ENCODE data around the gene JADE3.

DNA sequence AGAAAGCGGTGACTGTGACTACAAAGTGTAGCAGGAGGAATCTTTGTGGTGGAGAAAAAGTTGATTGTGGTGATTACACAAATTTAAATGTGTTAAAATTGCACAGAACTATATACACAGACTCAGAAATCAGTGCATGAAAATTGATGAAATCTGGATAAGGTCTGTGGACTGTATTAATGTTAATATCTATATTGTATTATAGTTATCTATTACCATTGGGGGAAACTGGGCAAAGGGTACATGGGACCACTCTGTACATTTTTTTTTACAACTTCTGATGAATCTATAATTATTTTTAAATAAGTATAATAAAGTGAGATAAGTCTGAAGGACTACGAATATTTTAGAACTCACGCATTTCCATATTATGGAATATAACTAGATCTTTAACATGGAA is 1.8 kb upstream of the JADE3 start:
- TF ChIP-seq, protein P1, sequence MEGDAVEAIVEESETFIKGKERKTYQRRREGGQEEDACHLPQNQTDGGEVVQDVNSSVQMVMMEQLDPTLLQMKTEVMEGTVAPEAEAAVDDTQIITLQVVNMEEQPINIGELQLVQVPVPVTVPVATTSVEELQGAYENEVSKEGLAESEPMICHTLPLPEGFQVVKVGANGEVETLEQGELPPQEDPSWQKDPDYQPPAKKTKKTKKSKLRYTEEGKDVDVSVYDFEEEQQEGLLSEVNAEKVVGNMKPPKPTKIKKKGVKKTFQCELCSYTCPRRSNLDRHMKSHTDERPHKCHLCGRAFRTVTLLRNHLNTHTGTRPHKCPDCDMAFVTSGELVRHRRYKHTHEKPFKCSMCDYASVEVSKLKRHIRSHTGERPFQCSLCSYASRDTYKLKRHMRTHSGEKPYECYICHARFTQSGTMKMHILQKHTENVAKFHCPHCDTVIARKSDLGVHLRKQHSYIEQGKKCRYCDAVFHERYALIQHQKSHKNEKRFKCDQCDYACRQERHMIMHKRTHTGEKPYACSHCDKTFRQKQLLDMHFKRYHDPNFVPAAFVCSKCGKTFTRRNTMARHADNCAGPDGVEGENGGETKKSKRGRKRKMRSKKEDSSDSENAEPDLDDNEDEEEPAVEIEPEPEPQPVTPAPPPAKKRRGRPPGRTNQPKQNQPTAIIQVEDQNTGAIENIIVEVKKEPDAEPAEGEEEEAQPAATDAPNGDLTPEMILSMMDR (IDR thresholded peaks at IDR 0.05; ENCODE audit: insufficient read depth, low read depth, low read length), result no peak
- no peak for TF ChIP-seq EZH2 (IDR thresholded peaks at IDR 0.05; ENCODE audit: insufficient read depth, low read length)

Measured in astrocyte (in vitro differentiated cells and primary cell).